Measurements from ENCODE around the gene PROSER1. TPM values are rescaled to one million over a fixed set of nuclear protein-coding genes. Genes with fewer than 3 reads are reported as not detected.

The PROSER1 gene
- total and polyA plus RNA-seq, 10 of the 15 experiments (the other 5 are each of a cell fraction or from before 2014, with no cell fraction given) = 14.3 to 66.0 (median 26.9) TPM

- no peak for TF ChIP-seq FOS (IDR thresholded peaks at IDR 0.05; ENCODE audit: borderline replicate concordance, extremely low read depth, insufficient read length)
- no peak for TF ChIP-seq BACH1 (IDR thresholded peaks at IDR 0.05; ENCODE audit: borderline replicate concordance)
These were observed 14.6 kb downstream of the PROSER1 start (continued) for GRCh38 chr13:39023316-39023715.

GRCh38 chr13:39020853-39021462 is 16.9 kb downstream of the PROSER1 start:
- H3K36me3 ChIP-seq (ENCODE audit: control insufficient read depth in 2 of 2, insufficient read depth in 2 of 2, low read length in 1 of 2) = peaks cover 12 to 28% of the 10 kb centered on the region in 2 experiments
- no peaks in the 10 kb centered on the region for H3K9me3 ChIP-seq (replicated peaks; ENCODE audit: control insufficient read depth, insufficient read depth, low read length)
- ChIA-PET POLR2A (interaction anchor here (1.7 kb wide), 1 partner anchor 16 kb away, joined by 8 read pairs; no protein-coding TSS in a partner anchor), CTCF (interaction anchor here (0.9 to 1.1 kb wide), 2 partner anchors 12 to 15 kb away, joined by 3 to 4 read pairs; no protein-coding TSS in a partner anchor), RAD21 (ENCODE audit: unreplicated experiment) (no interaction called here), SMC1A (ENCODE audit: uncharacterized antibody, unreplicated experiment) (interaction anchor here (0.9 to 1.8 kb wide), 4 partner anchors 11 to 18 kb away, joined by 3 to 4 read pairs (median 3); partner anchors contain the start of genes NHLRC3 and PROSER1)
- no peaks in the 10 kb centered on the region for H4K20me1 ChIP-seq (ENCODE audit: control insufficient read depth, insufficient read depth)
- no peak for DNase-seq (ENCODE audit: low read depth, low spot score)
- H3K4me3 ChIP-seq = no peak overlapping the region
- H3K9ac ChIP-seq (ENCODE audit: control insufficient read depth, insufficient read depth, low read length) = no peak overlapping the region
- H3K79me2 ChIP-seq (ENCODE audit: control insufficient read depth, insufficient read depth, low read length) = no peaks in the 10 kb centered on the region
- in situ Hi-C loops (cut with MboI) (no loop called here), intact Hi-C loops (cut with micrococcal nuclease; ENCODE audit: unreplicated experiment) (no loop called here)
- no peaks in the 10 kb centered on the region for H3K27me3 ChIP-seq (replicated peaks in 1 of 2; ENCODE audit: control insufficient read depth in 2 of 2, insufficient read depth in 2 of 2, low read length in 1 of 2)
- 96% methylated on average over 4 of the region's 4 CpGs for WGBS (ENCODE audit: insufficient coverage, insufficient replicate concordance, low lambda C conversion rate, missing lambda C conversion rate)
- H2AFZ ChIP-seq (ENCODE audit: control insufficient read depth, low read depth, low read length) = no peak overlapping the region
- H3K4me2 ChIP-seq (ENCODE audit: control insufficient read depth, insufficient read depth) = no peak overlapping the region
- BruUV-seq (replicated peaks) = no TSS peak
- no peak for FAIRE-seq
- no peak for ATAC-seq
- H3K27ac ChIP-seq (ENCODE audit: control insufficient read depth, insufficient read depth) = no peak overlapping the region
- no peaks in the 10 kb centered on the region for H3K4me1 ChIP-seq (ENCODE audit: control insufficient read depth, insufficient read depth, low read length)
- no peak for TF ChIP-seq ZSCAN29 (IDR thresholded peaks at IDR 0.05)
- no peak for TF ChIP-seq SMC3 (IDR thresholded peaks at IDR 0.05; ENCODE audit: borderline replicate concordance, low read length)
- no peak for TF ChIP-seq NFYA (IDR thresholded peaks at IDR 0.05; ENCODE audit: borderline replicate concordance, low read depth, low read length)
- TF ChIP-seq HDAC6 (IDR thresholded peaks at IDR 0.05; ENCODE audit: unreplicated experiment) = no peak
- TF ChIP-seq ZBTB33 (IDR thresholded peaks at IDR 0.05) = no peak
- TF ChIP-seq CREB1 (IDR thresholded peaks at IDR 0.05; ENCODE audit: low read depth) = no peak
- no peak for TF ChIP-seq EED (IDR thresholded peaks at IDR 0.05; ENCODE audit: low read depth)
- TF ChIP-seq SREBF1 (IDR thresholded peaks at IDR 0.05; ENCODE audit: low read length) = no peak
- TF ChIP-seq ELK1 (IDR thresholded peaks at IDR 0.05; ENCODE audit: low read depth, low read length) = no peak
- no peak for TF ChIP-seq MTA3 (IDR thresholded peaks at IDR 0.05; ENCODE audit: borderline replicate concordance, low read length)
- no peak for TF ChIP-seq USF1 (IDR thresholded peaks at IDR 0.05; ENCODE audit: borderline replicate concordance, extremely low read length, insufficient read depth, low read depth, low read length)
- no peak for TF ChIP-seq BMI1 (IDR thresholded peaks at IDR 0.05; ENCODE audit: borderline replicate concordance)
- TF ChIP-seq ATF7 (IDR thresholded peaks at IDR 0.05; ENCODE audit: low read depth) = no peak
- no peak for TF ChIP-seq JUNB (IDR thresholded peaks at IDR 0.05)
- TF ChIP-seq TAF1 (IDR thresholded peaks at IDR 0.05; ENCODE audit: borderline replicate concordance, low read depth, low read length) = no peak
- no peak for TF ChIP-seq HSF1 (IDR thresholded peaks at IDR 0.05; ENCODE audit: low read depth, low read length)

Data from GM12878 (cell line).